HL-60/S4 (cell line): Measurements from ENCODE around the gene ZFP42.
"Not testable (repeated sequence)": the region's sequence is repeated elsewhere in the genome, so short reads cannot be mapped to it uniquely, and the experiment has no call there.

Experiments
- in situ Hi-C: fragments of 300-500 bp; cut with MboI; formaldehyde crosslinking; loops from 2 replicates; pipeline ENCODE4 v1.14.3; 2022; ENCODE audit warnings: low sequenced_read_pairs

The ZFP42 gene

DNA sequence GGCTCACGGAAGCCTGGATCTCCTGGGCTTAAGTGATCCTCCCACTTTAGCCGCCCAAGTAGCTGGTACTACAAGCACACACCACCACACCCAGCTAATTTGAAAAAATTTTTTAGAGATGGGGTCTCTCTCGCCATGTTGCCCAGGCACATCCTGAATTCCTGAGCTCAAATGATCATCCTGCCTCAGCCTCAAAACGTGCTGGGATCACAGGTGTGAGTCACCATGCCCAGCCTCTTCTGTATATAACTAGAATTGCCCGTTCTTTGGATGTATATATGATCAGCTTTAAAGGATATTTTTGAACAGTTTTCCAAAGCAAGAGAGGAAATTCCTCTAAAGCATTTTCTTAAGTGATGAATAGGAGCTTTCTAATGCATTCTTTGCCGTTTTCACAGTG is 22.7 kb downstream of the ZFP42 start:
- in situ Hi-C loops: no loop called here

- in situ Hi-C loops: no loop called here
Observed at GRCh38 chr4:188021548-188022249, 26.1 kb downstream of the ZFP42 start.

DNA sequence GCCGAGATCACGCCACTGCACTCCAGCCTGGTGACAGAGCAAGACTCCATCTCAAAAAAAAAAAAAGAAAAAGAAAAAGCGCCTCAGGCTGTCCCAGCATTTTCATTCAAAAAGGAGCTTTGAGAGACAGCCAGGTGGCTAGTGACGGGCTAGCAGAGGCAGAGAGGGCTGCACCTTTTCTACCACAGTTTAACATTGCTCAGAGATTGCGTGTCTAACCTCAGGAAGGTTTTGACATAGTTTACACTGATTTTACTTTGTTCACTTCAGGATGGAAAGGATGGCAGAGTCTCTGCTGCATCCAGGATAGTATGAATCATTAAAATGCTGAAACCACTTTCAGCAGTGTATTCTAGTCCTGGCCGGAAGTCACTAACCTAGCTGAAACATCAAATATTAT is 28.1 kb downstream of the ZFP42 start:
- in situ Hi-C loops: no loop called here

DNA sequence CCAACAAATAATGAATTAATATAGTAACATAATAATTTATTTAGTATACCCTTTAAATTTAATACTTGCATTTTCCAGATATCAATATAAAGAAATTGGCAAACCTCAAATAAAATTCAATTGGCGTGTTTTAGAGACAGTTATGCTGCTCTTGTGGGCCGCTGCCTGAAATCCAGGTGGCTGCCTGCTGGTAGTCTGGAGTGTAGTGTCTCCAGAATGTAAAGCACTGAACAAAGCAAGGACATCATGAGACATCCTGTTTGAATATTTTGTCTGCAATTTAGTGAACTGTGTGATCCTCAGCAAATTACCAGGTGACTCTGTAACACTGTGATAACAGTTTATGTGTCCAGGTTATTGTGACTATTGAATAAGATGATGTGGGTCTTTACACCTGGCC is 29.9 kb downstream of the ZFP42 start:
- in situ Hi-C loops: no loop called here

GRCh38 chr4:188029114-188029513 is 33.5 kb downstream of the ZFP42 start:
- in situ Hi-C loops: no loop called here

- in situ Hi-C loops: no loop called here
Observed at GRCh38 chr4:188030401-188030800, 34.8 kb downstream of the ZFP42 start.

DNA sequence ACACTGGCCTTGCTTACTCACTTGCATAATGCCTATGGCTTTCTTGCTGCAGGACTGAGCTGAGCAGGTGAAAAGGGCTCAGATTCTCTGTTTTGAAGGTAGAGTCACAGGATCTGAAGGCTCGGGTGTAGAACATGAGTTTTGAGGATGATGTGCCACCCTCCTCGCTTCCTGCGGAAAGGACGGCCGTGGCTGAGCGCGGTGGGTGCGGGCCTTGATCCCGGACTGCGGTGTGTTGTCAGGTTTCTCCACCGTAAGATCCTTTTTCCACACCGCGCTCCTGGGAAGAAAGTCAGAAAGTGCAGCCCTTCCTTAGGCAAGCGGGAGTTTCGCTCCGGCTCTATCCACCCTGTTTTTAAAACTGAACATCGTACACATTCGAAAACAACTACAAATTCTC is 36.2 kb downstream of the ZFP42 start:
- in situ Hi-C loops: no loop called here

- in situ Hi-C loops: no loop called here
Observed at GRCh38 chr4:188032170-188032569, 36.6 kb downstream of the ZFP42 start.

- in situ Hi-C loops: no loop called here
Observed at GRCh38 chr4:188032583-188032982, 37.0 kb downstream of the ZFP42 start.

GRCh38 chr4:188037003-188037713 is 41.6 kb downstream of the ZFP42 start:
- in situ Hi-C loops: no loop called here

DNA sequence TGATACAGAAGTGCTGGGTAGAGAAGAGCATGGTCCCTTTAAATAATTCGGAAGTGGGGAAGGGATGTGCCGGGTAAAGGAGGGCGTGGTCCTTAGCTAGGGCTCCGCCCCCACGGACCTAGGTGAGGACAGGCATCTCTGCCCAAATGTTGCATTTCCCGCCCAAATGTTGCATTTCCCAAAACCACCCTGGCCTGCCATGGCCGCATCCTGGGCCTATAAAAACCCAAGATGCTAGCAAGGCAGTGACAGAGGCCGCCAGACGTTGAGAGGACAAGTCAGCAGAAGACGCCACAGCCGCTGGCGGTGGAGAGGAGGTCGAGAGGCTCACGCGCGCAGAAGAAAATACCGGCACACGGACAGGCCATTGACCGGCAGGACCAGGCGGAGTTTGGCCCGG is 46.1 kb downstream of the ZFP42 start:
- in situ Hi-C loops: no loop called here

DNA sequence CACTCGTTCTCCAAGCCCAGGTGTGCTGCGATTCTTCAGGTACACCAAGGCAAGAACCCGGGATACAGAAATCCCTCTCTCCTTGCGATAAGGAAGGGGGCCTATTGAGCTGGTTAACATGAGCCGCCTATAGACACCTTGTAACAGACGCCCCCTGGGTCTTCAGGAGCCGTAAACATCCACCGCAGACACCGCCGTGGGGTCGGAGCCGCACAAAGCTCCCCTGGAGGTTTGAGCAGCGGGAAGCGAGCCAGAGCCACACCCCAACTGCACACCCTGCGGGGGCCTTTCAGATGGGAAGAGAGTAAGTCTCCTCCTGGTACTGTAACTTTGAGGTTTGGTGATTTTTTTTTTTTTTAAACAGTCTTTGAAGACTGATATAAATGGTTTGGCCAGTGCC is 46.6 kb downstream of the ZFP42 start:
- in situ Hi-C loops: no loop called here

DNA sequence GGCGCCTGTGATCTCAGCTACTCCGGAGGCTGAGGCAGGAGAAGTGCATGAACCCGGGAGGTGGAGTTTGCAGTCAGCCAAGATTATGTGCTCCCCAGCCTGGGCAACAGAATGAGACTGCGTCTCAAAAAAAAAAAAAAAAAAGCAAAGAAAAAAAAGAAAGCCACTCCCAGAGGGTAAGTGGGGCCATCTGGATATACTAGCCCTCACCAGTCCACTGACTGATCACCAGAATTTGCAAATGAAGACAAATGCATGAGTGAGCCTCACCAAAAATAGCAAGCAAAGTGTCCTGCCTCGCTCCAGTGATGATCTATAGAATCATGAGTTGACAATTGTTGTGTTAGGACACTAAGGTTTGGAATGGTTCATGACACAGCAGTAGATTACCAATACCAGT is 47.6 kb downstream of the ZFP42 start:
- in situ Hi-C loops: no loop called here

DNA sequence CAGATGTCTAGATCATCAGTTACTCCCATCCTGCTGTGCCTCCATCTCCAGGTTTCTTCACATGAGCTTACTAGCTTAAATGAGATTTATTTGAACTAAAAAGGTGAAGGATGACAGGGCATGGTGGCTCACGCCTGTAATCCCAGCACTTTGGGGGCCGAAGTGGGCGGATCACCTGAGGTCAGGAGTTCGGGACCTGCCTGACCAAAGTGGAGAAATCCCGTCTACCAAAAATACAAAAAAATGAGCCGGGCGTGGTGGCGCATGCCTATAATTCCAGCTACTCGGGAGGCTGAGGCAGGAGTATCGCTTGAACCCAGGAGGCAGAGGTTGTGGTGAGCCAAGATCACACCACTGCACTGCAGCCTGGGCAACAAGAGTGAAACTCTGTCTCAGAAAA is 49.9 kb downstream of the ZFP42 start:
- in situ Hi-C loops: not testable (repeated sequence)

DNA sequence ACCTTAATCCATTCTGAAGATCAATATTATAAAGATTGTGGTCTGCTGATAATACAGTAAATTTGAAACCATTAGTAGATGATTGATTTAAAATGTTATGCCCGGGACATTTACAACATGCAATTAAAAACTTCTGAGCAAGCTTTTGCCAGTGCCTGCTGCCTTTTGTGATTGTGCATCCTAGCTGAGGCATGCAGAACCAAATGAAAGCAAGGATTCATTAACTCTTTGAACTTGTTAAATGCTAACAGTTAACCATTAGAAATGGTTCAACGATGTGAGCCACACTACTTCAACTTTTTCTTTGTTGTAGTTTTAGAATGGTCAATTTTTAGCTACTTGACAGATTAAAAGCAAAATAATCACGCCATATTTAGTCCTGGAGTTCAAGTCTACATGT is 51.1 kb downstream of the ZFP42 start:
- in situ Hi-C loops: no loop called here

DNA sequence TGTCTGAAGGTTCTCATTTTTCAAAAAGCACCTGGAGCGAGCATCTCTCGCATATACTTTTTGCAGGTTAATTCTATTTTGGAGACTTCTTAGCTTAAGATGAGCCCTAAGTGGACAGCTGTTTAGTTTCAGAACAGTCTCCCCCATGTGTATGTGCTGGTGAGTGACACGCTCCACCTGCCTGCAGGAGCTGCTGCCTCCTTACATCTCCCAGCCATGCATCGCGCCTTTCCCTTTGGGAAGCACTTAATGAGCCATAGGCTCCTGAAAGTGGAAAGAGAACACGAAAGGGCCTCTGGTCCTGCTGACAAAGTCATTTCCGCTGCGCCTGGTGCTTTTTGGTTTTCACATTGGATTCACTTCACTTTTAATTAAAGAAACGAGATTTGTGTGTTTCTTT is 57.7 kb downstream of the ZFP42 start:
- in situ Hi-C loops: no loop called here
